SK-N-MC (cell line): ENCODE results near the gene MPRIP.

ENCODE experiments used
- EZH2 ChIP-seq: fragments of 200-600 bp; sonication (generic); IDR thresholded peaks from one replicate; pipeline ENCODE4 v1.6.1; 2017; ENCODE audit warnings: antibody characterized with exemption
- POLR2AphosphoS5 ChIP-seq: IDR thresholded peaks from 2 replicates; pipeline ENCODE4 v1.6.1; 2012; ENCODE audit warnings: mild to moderate bottlenecking, low read depth, low read length, borderline replicate concordance

DNA sequence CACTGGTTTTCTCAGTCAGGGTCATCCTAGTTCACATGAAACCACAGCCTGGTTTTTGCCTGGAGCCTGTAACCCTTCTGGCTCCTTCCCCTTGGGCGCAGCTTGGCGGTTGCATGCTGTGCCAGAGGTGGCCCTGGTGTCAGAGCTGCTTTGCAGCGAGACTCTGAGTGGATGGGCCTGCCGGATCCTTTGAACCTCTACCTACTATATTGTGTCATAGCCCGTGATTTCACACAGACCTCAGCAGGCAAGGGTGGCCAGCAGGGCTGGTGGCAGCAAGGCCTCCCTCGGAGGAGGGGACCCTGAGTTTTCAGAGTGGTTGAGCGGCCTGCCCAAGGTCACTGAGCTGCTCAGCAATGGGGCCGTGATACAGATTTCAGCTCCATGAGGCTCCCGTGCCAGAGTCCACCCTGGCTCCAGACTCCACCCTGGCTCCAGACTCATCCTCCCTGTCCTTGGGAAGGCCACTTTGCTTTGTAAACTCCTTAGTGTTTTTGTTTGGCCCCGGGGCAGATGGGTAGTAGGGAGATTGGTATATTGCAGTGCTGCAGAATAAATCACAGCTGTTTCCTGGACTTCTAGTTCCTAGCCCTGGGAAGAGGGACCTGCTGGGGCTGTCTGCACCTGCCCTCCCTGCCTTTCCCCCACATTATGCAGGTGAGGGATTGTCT, 9.7 kb downstream of the MPRIP start:
- TF ChIP-seq EZH2 = no peak
- TF ChIP-seq POLR2AphosphoS5 = no peak
